ENCODE measurements around the gene MORN3.

MORN3 gene

GRCh38 chr12:121603581-121603980 lies 65.9 kb downstream of the MORN3 start:
- Histone ChIP-seq H3K27ac (replicated peaks) (no peak overlapping the region), H3K4me3 (replicated peaks; ENCODE audit: insufficient read depth, low read length) (no peak overlapping the region), H3K27me3 (ENCODE audit: insufficient read depth, poor library complexity, severe bottlenecking) (no peaks in the 10 kb centered on the region)
- TF ChIP-seq SPI1 (IDR thresholded peaks at IDR 0.05; ENCODE audit: borderline replicate concordance, low read depth) (no peak), CTCF (IDR thresholded peaks at IDR 0.05; ENCODE audit: insufficient read depth, low read length) (no peak), REST (IDR thresholded peaks at IDR 0.05; ENCODE audit: insufficient replicate concordance, low read depth) (no peak)
- DNase-seq (ENCODE audit: low read depth in 1 of 2, low spot score in 1 of 2) = no peak

GRCh38 chr12:121602766-121603165 lies 66.7 kb downstream of the MORN3 start:
- Histone ChIP-seq H3K4me3 (replicated peaks; ENCODE audit: insufficient read depth, low read length) (no peak overlapping the region), H3K27me3 (ENCODE audit: insufficient read depth, poor library complexity, severe bottlenecking) (no peaks in the 10 kb centered on the region), H3K27ac (replicated peaks) (no peak overlapping the region)
- no peak for TF ChIP-seq CTCF (IDR thresholded peaks at IDR 0.05; ENCODE audit: insufficient read depth, low read length)
- no peak for TF ChIP-seq REST (IDR thresholded peaks at IDR 0.05; ENCODE audit: insufficient replicate concordance, low read depth)
- no peak for TF ChIP-seq POLR2AphosphoS5 (IDR thresholded peaks at IDR 0.05; ENCODE audit: low read depth)
- no peak for TF ChIP-seq SPI1 (IDR thresholded peaks at IDR 0.05; ENCODE audit: borderline replicate concordance, low read depth)
- TF ChIP-seq GABPA (IDR thresholded peaks at IDR 0.05; ENCODE audit: low read depth) = no peak
- no peak for DNase-seq (ENCODE audit: low read depth in 1 of 2, low spot score in 1 of 2)

DNA sequence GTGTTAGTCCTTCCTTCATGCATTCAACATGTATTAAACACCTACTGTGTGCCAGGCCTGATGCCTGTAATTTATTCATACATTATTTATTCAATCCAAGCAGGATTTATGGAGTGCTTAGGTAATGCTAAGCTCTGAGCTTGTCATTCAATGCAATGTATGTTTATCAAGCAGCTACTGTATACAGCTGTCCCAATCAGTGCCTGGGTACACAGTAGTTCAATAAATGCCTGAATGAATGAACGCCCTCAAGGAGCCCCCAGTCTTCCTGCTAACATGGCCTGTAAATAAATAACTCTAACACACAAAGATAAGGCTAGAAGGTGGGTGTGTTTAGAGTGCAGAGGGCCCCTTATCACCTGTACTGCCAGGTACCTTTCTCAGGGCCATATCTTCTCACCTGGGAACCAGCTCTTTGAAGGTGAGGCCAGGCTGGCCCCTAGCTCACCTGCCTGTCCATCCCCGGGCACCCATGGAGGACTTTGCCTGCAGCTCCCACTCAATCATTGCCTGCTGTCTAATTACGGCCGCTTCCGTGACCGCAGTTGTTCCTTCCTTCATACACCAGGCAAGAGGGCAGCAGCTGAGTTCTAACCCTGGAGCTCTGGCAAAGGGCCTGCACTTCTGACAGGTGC lies 68.6 kb downstream of the MORN3 start:
- Histone ChIP-seq H3K27ac (replicated peaks) (no peak overlapping the region), H3K27me3 (ENCODE audit: insufficient read depth, poor library complexity, severe bottlenecking) (no peaks in the 10 kb centered on the region), H3K4me3 (replicated peaks; ENCODE audit: insufficient read depth, low read length) (no peak overlapping the region)
- no peak for TF ChIP-seq CTCF (IDR thresholded peaks at IDR 0.05; ENCODE audit: insufficient read depth, low read length)
- TF ChIP-seq POLR2AphosphoS5 (IDR thresholded peaks at IDR 0.05; ENCODE audit: low read depth) = no peak
- TF ChIP-seq SPI1 (IDR thresholded peaks at IDR 0.05; ENCODE audit: borderline replicate concordance, low read depth) = no peak
- TF ChIP-seq GABPA (IDR thresholded peaks at IDR 0.05; ENCODE audit: low read depth) = no peak
- no peak for TF ChIP-seq REST (IDR thresholded peaks at IDR 0.05; ENCODE audit: insufficient replicate concordance, low read depth)
- no peak for DNase-seq (ENCODE audit: low read depth in 1 of 2, low spot score in 1 of 2)

Data from HL-60 (cell line).